HepG2 (cell line): ENCODE data around the gene COL27A1. TPM values are rescaled to one million over a fixed set of nuclear protein-coding genes. Genes with fewer than 3 reads are reported as not detected.

Experiments
- ESRRA ChIP-seq: sonication (generic); formaldehyde crosslinking; IDR thresholded peaks from 2 replicates; pipeline ENCODE4 v1.5.1; 2020; ENCODE audit warnings: mild to moderate bottlenecking, low read depth, missing genetic modification reagents
- HIC2 ChIP-seq: sonication (generic); formaldehyde crosslinking; IDR thresholded peaks from 2 replicates; pipeline ENCODE4 v1.9.0; 2022; ENCODE audit warnings: low read depth, missing genetic modification reagents
- HNF4A ChIP-seq: sonication (generic); formaldehyde crosslinking; IDR thresholded peaks from 2 replicates; pipeline ENCODE4 v1.4.0; 2020; ENCODE audit warnings: missing genetic modification reagents
- HOXA3 ChIP-seq: sonication (generic); formaldehyde crosslinking; IDR thresholded peaks from 2 replicates; pipeline ENCODE4 v1.5.0; 2020; ENCODE audit warnings: missing genetic modification reagents
- KAT8 ChIP-seq: IDR thresholded peaks from 2 replicates; pipeline ENCODE4 v1.6.1; 2016; ENCODE audit warnings: missing genetic modification reagents, missing compliant biosample characterization
- MAX ChIP-seq: IDR thresholded peaks from 2 replicates; pipeline ENCODE4 v1.6.1; 2012; ENCODE audit warnings: inconsistent platforms
- NR2C2 ChIP-seq: sonication (generic); formaldehyde crosslinking; IDR thresholded peaks from 2 replicates; pipeline ENCODE4 v1.4.0; 2020; ENCODE audit warnings: missing genetic modification reagents, mild to moderate bottlenecking, moderate library complexity, borderline replicate concordance
- NR2F6 ChIP-seq, 2 experiments: IDR thresholded peaks; 2 replicates each; pipeline ENCODE4 v1.6.1; 2016; ENCODE audit warnings: antibody characterized with exemption in 1 of 2, mild to moderate bottlenecking in 1 of 2
- RAD21 ChIP-seq: fragments of 450-650 bp; formaldehyde crosslinking; IDR thresholded peaks from 2 replicates; pipeline ENCODE4 v1.5.0; 2020; ENCODE audit warnings: mild to moderate bottlenecking
- RBFOX2 ChIP-seq: fragments of 200-400 bp; formaldehyde crosslinking; IDR thresholded peaks from 2 replicates; pipeline ENCODE4 v1.6.1; 2017; ENCODE audit warnings: low read depth, mild to moderate bottlenecking, low read length
- RBM22 ChIP-seq: fragments of 200-400 bp; formaldehyde crosslinking; optimal IDR thresholded peaks from 2 replicates; pipeline ENCODE3; 2017; ENCODE audit warnings: mild to moderate bottlenecking, low read length, moderate library complexity
- SOX13 ChIP-seq, 3 experiments: fragments of 450-650 bp in 1 of 3; sonication (generic) in 1 of 3; formaldehyde crosslinking in 1 of 3; IDR thresholded peaks in 2 of 3; conservative IDR thresholded peaks in 1 of 3; 2 replicates each; pipeline versions ENCODE4 v1.5.0 to v1.6.1; 2016 to 2020; ENCODE audit warnings: antibody characterized with exemption in 1 of 3, mild to moderate bottlenecking in 1 of 3, missing compliant biosample characterization in 1 of 3, missing genetic modification reagents in 1 of 3, moderate library complexity in 1 of 3
- TGIF2 ChIP-seq: IDR thresholded peaks from 2 replicates; pipeline ENCODE4 v1.6.1; 2016; ENCODE audit warnings: control low read depth, missing compliant biosample characterization
- ZBTB20 ChIP-seq: sonication (generic); formaldehyde crosslinking; IDR thresholded peaks from 2 replicates; pipeline ENCODE4 v1.8.1; 2023; ENCODE audit warnings: missing genetic modification reagents, low read depth, mild to moderate bottlenecking, borderline replicate concordance
- ZFX ChIP-seq: sonication (generic); formaldehyde crosslinking; IDR thresholded peaks from 2 replicates; pipeline ENCODE4 v1.4.0; 2020; ENCODE audit warnings: mild to moderate bottlenecking, low read depth, missing genetic modification reagents, moderate library complexity
- ZNF382 ChIP-seq: sonication (generic); formaldehyde crosslinking; IDR thresholded peaks from 2 replicates; pipeline ENCODE4 v1.5.0; 2020; ENCODE audit warnings: missing genetic modification reagents, mild to moderate bottlenecking, borderline replicate concordance
- polyA plus RNA-seq, 8 experiments: library from polyadenylated mRNA; depleted of rRNA in 3 of 8; stranded (reverse) in 7 of 8; unstranded in 1 of 8; fragments of >200 nt; fragmentation: Illumina TruSeq in 4 of 8; extraction: Trizol in 4 of 8; gene quantifications; 2 replicates each; pipeline versions ENCODE4 v1.2.1 to v1.2.3, GENCODE V29; 2011 to 2016; ENCODE audit warnings: low read depth in 4 of 8, missing spikeins in 1 of 8, mixed read lengths in 1 of 8; ENCODE audit not compliant: insufficient read depth in 1 of 8
- total RNA-seq, 5 experiments: library from RNA; depleted of rRNA; stranded (reverse); fragments of >200 nt; fragmentation: Illumina TruSeq; extraction: Trizol; gene quantifications; 2 replicates each; pipeline ENCODE4 v1.2.3, GENCODE V29; 2016; ENCODE audit warnings: low read depth in 1 of 5
- TF ChIP-seq, protein P1 (sequence below): sonication (generic); formaldehyde crosslinking; IDR thresholded peaks from 2 replicates; pipeline ENCODE4 v1.4.0; 2020; ENCODE audit warnings: missing genetic modification reagents, borderline replicate concordance
- TF ChIP-seq, protein P2 (sequence below): sonication (generic); formaldehyde crosslinking; IDR thresholded peaks from 2 replicates; pipeline ENCODE4 v1.5.0; 2020; ENCODE audit warnings: mild to moderate bottlenecking, missing genetic modification reagents
- TF ChIP-seq, protein P3 (sequence below): sonication (generic); formaldehyde crosslinking; IDR thresholded peaks from 2 replicates; pipeline ENCODE4 v1.5.1; 2020; ENCODE audit warnings: mild to moderate bottlenecking, missing genetic modification reagents, moderate library complexity

The COL27A1 gene
- total and polyA plus RNA-seq, 2 of the 13 experiments (the other 11 are each of a cell fraction or from before 2014, with no cell fraction given), result 71.3 to 89.1 TPM

DNA sequence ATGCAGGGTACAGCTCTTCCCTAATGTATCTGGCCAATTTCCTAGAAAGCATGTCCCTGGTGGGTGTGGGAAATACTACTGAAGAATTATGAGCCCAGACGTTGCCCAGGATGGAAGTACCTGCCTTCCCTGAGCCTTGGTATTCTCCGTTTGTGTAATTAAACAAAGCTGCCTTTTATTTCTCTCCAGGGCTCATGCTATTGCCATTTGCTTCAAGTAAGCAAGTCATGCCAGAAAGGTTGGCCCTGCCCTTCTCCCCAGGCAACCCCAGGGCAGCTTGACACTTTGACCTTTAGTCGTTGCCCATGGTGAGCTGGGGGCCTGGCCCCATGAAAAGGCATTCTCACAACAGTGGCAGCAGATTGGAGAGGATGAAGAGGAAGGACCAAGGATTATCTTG lies 4.4 kb downstream of the COL27A1 start (continued):
- TF ChIP-seq, protein P1, sequence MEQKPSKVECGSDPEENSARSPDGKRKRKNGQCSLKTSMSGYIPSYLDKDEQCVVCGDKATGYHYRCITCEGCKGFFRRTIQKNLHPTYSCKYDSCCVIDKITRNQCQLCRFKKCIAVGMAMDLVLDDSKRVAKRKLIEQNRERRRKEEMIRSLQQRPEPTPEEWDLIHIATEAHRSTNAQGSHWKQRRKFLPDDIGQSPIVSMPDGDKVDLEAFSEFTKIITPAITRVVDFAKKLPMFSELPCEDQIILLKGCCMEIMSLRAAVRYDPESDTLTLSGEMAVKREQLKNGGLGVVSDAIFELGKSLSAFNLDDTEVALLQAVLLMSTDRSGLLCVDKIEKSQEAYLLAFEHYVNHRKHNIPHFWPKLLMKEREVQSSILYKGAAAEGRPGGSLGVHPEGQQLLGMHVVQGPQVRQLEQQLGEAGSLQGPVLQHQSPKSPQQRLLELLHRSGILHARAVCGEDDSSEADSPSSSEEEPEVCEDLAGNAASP, result peak; percentile 81; the same call in 1 of the 2 replicates
- TF ChIP-seq HNF4A (CRISPR knock-in tag) (peak; percentile 79), ZNF382 (no peak), ZBTB20 (CRISPR knock-in tag) (no peak), TGIF2 (CRISPR knock-in tag) (0 out of 2 replicates have a peak, but pooled peaks have one; percentile 48), ESRRA (0 out of 2 replicates have a peak, but pooled peaks have one; percentile 44), KAT8 (CRISPR knock-in tag) (no peak), RAD21 (CRISPR knock-in tag) (peak; percentile 9; the same call in 1 of the 2 replicates), NR2F6 (IDR thresholded peaks at IDR 0.05) (peak; percentile 82), NR2F6 (CRISPR knock-in tag; IDR thresholded peaks at IDR 0.05) (peak; percentile 71), NR2C2 (peak; percentile 78), HIC2 (CRISPR knock-in tag) (0 out of 2 replicates have a peak, but pooled peaks have one; percentile 41), SOX13 (IDR thresholded peaks at IDR 0.05) (no peak), SOX13 (CRISPR knock-in tag; conservative IDR thresholded peaks at IDR 0.05 in 1 of 2, IDR thresholded peaks at IDR 0.05 in 1 of 2) (0 out of 4 replicates have a peak, but pooled peaks of 1 of the 2 experiments have one; percentile 13), RBFOX2 (peak; percentile 2; the same call in 1 of the 2 replicates), HOXA3 (CRISPR knock-in tag) (0 out of 2 replicates have a peak, but pooled peaks have one; percentile 24), MAX (peak; percentile 49; the same call in 1 of the 2 replicates), ZFX (CRISPR knock-in tag) (peak; percentile 19; the same call in 1 of the 2 replicates), RBM22 (peak; percentile 59)
- TF ChIP-seq, protein P2, sequence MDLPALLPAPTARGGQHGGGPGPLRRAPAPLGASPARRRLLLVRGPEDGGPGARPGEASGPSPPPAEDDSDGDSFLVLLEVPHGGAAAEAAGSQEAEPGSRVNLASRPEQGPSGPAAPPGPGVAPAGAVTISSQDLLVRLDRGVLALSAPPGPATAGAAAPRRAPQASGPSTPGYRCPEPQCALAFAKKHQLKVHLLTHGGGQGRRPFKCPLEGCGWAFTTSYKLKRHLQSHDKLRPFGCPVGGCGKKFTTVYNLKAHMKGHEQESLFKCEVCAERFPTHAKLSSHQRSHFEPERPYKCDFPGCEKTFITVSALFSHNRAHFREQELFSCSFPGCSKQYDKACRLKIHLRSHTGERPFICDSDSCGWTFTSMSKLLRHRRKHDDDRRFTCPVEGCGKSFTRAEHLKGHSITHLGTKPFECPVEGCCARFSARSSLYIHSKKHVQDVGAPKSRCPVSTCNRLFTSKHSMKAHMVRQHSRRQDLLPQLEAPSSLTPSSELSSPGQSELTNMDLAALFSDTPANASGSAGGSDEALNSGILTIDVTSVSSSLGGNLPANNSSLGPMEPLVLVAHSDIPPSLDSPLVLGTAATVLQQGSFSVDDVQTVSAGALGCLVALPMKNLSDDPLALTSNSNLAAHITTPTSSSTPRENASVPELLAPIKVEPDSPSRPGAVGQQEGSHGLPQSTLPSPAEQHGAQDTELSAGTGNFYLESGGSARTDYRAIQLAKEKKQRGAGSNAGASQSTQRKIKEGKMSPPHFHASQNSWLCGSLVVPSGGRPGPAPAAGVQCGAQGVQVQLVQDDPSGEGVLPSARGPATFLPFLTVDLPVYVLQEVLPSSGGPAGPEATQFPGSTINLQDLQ (CRISPR knock-in tag), result peak; percentile 89
- TF ChIP-seq, protein P3, sequence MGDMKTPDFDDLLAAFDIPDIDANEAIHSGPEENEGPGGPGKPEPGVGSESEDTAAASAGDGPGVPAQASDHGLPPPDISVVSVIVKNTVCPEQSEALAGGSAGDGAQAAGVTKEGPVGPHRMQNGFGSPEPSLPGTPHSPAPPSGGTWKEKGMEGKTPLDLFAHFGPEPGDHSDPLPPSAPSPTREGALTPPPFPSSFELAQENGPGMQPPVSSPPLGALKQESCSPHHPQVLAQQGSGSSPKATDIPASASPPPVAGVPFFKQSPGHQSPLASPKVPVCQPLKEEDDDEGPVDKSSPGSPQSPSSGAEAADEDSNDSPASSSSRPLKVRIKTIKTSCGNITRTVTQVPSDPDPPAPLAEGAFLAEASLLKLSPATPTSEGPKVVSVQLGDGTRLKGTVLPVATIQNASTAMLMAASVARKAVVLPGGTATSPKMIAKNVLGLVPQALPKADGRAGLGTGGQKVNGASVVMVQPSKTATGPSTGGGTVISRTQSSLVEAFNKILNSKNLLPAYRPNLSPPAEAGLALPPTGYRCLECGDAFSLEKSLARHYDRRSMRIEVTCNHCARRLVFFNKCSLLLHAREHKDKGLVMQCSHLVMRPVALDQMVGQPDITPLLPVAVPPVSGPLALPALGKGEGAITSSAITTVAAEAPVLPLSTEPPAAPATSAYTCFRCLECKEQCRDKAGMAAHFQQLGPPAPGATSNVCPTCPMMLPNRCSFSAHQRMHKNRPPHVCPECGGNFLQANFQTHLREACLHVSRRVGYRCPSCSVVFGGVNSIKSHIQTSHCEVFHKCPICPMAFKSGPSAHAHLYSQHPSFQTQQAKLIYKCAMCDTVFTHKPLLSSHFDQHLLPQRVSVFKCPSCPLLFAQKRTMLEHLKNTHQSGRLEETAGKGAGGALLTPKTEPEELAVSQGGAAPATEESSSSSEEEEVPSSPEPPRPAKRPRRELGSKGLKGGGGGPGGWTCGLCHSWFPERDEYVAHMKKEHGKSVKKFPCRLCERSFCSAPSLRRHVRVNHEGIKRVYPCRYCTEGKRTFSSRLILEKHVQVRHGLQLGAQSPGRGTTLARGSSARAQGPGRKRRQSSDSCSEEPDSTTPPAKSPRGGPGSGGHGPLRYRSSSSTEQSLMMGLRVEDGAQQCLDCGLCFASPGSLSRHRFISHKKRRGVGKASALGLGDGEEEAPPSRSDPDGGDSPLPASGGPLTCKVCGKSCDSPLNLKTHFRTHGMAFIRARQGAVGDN (CRISPR knock-in tag), result peak; percentile 49; the same call in 1 of the 2 replicates
